GM18868 (cell line): ENCODE data around the gene EEFSEC.
"Not testable (repeated sequence)": the region's sequence is repeated elsewhere in the genome, so short reads cannot be mapped to it uniquely, and the experiment has no call there.

Experiments used
- ATAC-seq: cut with Tn5 transposase; IDR thresholded peaks from one replicate; pipeline ENCODE4 v1.9.1; 2021; ENCODE audit warnings: mild to moderate bottlenecking, moderate library complexity; ENCODE audit not compliant: unreplicated experiment

The EEFSEC gene

DNA sequence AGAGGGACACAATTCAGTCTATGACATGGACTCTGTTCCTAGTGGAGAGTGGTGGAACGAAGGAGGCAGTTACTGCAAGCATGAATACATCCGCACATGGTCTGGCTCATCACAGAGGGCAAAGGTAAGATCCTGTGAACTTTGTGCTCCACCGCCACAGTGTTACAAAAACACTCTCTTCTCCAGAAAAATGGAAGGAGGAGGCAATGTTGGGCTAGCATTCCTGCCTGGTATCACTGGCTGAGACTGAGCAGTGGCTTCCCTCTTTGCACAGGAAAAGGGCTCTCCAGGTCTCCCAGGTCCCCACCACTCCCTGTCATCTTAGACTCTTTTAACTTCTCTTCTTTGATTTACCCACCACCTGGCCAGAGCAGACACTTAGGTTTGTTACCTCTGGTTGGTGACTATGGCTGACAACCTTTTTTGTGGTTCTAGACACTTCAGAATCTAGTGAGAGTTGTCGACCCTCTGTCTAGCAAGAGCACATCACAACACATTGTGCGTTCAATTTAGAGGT is 1.5 kb upstream of the EEFSEC start:
- no peak for ATAC-seq

DNA sequence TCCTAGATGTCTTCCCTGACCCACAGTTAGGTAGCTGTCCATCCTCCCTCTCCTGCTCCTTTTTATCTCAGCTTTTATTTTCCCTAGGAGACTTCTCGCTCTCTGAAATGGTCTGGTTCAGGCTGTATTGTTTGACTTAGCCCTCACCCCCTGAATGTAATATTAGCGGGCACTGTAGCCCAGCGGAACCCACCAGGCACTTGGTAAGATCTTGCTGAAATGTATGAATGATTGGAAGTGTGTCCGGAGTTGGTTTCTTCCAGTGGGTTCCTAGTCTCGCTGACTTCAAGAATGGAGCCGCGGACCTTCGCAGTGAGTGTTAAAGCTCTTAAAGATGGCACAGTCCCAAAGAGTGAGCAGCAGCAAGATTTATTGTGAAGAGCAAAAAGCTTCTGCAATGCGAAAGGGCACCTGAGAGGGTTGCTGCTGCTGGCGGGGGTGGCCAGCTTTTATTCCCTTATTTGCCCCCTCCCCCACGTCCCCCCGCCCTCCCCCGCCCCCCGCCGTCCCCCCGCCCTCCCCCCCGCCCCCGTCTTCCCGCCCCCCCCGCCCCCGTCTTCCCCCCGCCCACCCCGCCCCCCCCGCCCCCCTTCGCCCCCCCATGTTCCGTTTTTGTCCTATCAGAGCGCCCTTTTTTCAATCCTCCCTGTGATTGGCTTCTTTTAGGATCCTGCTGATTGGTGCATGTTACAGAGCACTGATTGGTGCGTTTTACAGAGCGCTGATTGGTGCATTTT is 694 bp upstream of the EEFSEC start:
- no peak for ATAC-seq

DNA sequence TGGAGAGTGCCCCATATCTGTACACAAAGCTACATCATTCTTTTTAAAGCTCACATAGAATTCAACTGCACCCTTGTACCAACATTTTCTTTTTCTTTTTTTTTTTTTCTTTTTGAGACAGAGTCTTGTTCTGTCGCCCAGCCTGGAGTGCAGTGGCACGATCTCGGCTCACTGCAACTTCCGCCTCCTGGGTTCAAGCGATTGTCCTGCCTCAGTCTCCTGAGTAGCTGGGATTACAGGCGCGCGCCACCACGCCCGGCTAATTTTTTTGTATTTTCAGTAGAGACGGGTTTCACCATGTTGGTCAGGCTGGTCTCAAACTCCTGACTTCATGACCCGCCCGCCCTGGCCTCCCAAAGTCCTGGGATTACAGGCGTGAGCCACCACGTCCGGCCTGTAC is 1.1 kb downstream of the EEFSEC start:
- not testable (repeated sequence) for ATAC-seq

DNA sequence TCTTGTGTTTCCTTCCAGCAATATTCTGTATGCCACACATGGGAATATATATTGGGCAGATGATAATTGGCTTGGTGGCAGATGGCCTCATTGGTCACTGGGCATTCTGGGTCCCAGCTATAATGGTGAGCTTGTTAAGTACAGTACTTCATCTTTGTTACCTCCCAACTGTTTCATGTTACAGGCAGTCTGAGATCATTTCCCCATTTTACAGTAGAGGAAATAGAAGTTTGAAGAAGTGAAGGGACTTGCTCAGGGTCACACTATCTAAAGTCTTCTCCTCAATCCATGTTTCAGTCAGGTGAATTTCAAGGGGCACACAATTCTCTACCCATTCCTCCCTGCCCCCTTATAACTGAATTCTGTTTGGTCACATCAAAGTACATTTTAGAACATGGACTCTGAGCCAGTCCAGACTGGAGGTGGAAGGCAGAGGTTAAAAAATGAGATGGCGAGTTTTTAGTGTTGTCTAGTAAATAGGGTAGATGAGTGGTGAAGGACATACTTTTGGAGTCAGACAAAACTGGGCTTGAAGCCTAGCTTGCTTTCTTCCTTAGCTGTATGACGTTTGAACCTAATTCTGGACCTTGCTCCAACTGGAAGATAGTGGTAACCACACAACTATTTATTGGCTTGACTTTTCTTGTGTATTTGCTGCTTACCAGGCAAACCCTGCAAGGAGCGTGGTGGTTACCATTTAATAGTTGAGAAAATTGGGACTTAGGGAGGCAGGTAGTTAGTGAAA is 2.5 kb downstream of the EEFSEC start:
- no peak for ATAC-seq

DNA sequence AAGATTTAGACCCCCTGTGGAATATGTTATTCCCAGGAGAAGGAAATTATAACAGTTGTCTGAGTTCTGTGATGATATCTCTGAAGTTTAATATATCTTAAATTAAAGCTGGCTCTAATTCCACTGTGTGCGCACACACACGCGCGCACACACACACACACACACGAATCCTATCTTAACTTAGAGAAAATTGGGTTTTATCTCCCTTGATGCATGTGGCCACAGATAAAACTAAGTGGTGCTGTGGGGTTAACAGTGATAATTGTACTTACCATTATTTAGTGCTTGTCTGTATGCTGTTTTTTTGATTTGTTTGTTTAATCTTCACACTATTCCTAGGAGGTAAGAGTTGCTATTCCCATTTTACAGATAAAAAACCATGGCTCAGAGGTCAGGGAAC is 7.4 kb downstream of the EEFSEC start:
- no peak for ATAC-seq

DNA sequence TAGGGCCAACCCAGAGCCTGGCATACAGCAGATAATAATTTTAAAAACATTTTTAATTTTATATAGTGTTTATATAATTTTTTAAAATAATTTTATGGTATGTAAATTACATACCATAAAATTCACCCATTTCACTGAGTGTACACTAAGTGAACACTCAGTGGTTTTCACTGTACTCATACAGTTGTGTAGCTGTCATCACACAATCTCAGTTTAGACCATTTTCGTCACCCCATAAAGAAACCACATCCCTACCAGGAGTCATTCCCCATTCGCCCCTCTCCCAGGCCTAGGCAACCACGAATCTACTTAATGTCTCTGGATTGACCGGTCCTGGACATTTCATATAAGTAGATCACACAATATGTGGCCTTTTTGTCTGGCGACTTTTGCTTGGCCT is 10.2 kb downstream of the EEFSEC start:
- ATAC-seq, result no peak

DNA sequence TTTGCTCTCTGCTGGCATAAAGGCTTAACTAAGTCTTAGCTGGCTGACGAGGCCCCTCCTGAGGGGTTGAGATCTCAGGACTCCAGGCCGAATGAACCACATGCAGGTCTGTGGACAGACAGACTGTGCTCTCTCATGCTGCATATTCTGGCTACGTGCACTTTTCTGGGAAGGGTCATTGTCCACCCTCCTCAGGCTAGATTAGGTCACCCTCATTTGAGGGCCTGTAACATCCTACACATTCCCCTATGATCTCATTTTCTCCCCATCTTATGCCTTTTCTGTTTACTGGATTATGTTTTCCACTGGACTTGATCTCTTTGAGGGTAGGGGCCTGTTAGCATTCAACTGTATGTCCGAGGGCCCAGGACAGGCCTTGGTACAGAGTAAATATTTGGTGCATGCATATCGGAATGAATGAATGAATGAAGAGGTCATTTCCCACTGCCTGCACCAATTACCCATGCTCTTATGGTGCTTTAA is 13.7 kb downstream of the EEFSEC start:
- no peak for ATAC-seq

DNA sequence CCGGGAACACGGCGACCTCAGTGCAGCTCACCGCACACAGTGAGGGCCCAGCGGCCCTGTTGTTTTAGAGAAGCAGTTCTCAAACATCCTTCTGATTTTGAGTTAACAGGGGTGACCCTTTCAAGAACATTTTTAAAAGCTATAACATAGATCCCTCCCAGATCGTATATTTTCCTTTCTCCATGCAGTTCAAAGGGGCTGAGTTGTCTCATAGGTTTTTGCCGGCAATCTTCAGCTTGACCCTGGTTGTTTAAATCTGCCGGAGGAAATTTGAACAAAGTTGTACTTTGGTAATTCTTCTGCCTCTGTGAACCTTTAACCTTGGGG is 14.3 kb downstream of the EEFSEC start:
- ATAC-seq, result no peak

DNA sequence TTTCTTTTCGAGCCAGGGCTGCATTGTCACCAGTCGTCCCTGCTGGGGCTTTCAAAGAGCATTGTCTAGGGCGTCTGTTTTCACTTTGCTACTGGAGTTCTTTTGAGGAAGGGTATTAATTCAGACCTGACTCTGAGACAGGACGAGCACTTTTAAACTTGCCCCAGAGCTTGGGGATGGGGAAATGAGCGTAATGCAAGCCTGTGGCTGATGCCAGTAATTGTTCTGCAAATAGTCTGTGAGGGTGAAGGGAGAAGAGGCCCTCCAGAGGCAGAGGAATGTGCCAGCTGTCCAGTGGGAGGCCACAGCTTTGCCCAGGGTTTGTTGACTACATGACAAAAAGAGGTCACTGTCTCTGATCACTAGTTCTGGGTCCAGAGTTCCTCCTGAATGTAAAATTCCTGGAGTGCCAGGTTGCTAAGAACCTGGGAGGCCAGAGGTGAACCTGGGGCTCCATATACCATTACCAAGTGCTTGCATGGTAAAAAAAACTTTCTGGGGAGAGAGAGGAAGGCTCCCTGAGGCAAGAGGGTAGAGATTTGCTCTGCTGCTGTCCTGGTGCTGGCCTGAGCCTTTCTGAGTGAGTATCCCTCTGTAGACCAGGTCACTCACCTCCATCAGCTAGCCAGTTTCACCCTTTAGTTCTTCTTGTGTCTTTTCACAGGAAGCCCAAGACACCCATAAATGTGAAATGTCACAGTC is 14.8 kb downstream of the EEFSEC start:
- ATAC-seq, result no peak

DNA sequence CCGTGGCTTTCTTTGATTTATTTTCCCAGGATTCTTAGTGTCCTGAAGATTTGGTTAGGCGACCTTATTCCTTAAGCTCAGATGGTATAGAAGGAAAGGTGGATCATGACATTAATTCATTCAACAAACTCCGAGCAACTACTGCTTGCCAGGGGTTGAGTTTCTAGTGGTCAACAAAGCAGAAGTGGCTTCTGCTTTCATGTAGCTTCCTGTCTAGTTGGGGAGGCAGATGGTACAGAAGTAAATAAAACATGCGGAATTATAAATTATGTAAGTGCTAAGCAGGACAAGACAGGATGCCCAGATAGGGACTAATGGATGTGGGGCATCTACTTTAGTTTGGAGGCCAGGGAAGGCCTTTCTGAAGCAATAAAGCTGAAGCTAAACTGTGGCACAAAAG is 15.6 kb downstream of the EEFSEC start:
- no peak for ATAC-seq

DNA sequence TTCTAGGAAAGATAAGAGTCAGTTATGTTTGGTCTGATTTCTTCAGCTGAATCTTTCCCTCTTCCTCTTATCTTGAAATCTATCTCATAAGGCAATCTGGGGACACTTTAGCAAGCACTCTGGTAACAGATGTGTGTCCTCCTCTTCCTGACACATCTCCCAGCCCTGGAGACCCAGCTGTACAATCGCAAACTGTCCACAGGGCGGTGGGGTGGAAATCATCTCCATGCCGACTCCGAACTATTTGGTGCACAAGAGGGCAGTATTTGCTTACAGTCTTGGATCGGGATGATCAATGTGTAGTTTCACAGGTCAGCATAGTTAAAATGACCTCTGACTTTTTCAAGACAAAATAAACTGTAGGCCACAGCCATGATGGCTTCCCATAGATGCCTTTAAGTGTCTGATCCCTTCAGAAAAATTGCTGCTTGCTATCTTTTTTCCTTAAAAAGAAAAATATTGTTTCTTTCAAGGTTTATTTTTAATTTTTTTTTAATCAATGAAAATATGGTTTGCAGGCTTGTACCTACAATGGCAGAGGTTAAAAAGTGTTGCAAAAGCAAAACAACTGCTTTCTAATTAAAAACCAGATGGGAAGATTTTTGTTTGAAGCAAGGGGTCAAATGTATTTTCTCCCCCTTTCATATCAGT is 17.7 kb downstream of the EEFSEC start:
- ATAC-seq, result no peak

DNA sequence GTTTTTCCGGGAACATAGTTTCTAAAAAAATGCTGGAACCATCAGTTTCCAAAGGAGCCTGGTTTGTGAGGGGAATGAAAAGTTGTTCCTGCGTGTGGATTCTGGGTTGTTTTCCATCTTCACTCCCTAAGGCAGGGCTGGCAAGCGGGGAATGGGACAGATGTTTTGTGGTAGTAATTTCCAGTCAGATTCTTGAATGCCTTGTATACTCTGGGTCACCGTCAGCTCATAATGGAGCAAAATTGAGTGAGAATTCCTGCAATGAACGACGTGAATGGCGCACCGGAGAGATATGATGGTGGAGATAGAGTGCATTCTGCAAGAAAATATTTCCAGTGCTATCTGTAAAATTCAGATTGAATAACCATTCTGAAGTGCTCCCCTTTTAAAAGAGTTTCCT is 19.9 kb downstream of the EEFSEC start:
- ATAC-seq, result no peak

DNA sequence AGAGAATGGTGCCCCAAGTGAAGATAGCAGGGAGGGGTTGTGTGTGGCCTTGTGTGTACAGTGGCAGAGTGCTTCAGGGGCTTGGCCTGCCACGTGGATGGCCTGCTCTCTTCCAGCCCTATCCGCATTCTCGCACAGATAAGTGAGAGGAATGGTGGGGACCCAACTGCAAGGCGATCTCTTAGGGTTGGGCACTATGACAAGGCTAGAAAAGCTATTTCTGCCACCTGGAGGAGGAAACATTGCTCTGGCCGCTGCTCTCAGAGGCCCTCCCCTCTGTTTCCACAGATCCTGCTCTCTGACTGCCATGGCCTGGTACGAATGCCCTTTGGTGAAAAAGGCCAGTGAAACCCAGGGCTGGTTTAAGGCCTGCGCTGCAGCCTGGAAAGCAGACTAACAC is 20.6 kb downstream of the EEFSEC start:
- ATAC-seq, result no peak

DNA sequence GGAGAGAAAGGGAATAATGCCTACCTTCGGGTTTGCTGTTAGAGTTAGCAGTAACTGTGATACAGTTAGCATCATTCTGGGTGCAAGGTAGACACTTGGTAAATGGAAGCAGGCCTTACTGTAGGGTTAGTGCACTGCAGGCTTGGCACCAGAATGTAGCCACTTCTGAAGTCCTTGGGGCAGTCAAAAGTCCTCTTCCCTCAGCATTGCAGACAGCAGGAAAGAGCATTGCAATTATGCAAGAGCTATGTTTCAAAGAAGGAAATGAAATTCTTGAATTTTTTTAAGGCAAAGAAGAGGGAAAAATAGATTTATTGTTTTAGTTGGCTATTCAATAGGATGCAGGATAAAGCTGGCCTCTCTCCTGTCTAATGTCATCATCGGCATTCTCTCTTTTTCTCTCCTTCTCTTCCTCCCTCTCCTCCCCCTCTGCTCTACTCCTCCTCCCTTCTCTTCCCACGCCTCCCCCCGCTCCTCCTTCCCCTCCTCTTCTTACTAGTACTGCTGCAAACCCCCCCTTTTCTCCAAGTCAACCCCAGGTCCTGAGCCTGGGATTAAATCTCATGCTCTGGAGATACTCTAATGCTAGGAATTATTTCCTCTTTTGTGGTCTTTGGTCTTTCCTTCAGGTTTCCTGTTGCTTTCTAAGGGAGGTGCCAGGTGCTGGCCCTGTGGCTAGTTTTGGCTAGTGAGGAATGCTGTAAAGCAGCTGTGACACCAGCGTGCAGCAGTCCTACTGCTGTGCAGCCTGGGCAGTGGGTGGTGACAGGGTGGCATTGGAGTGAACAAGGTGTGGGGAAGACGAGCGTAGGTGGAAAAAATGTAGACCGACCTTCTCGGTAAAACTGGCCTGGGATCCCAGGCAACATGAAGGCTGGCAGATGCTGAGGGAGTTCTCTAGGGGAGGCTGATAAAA is 21.7 kb downstream of the EEFSEC start:
- ATAC-seq, result no peak

DNA sequence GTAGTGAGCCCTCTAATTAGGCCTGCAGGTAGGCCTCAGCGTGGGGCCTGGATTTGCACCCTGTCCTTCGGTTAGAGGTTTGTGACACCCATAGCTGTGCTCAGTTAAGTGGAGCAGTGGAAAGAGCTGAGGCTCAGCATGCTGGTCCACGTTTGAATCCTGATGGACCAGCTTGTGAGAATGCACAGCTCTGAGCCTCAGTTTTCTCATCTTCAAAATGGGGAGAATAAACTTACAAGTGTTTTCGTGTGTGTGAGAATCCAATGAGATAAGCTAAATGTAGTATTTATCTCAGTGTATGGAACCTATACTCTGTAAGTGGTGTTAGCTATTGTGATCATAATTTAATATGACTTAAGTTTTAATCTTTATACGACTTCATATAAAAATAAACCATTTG is 22.5 kb downstream of the EEFSEC start:
- no peak for ATAC-seq

DNA sequence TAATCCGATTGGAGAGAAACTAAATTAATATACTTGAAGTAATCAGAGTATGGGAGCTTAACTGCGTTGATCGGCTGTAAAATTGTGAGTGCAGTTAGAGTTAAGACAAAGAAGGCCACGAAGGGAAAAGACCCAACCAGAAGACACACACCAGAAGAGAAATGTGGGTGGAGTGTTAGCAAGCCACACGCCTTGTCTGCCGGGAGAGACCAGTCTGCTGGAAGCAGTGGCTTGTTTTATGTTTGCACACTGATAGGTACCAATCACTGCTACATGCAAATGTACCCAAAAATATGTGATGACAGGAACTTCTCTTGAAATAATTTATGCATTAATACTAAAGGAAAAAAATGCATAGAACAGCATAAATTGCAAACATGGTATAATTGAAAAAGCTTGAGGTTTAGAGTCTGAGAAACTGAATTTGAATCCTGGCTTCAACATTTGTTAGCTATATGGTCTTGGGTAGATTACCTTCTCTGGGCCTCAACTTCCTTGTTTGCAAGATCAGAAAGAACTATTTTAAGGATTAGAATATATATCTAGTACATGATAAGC is 23.1 kb downstream of the EEFSEC start:
- no peak for ATAC-seq

DNA sequence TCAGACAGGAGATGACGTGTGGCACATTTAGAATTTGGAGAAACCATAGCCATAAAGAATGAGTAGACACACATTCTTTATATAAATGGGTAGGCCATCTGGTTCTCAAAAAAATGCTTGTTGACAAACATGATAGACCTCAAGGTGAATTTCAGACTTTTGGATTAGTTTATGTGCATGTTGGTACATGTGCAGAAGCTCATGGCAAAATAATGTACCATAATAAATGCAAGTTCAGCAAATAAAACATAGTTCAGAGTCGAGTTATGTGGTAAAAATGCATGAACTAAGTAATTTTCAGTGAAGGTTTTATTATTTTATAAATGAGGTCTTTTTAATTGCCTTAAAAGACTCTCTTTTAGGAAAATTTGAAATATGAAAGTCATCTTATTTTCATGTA is 24.6 kb downstream of the EEFSEC start:
- ATAC-seq, result no peak

DNA sequence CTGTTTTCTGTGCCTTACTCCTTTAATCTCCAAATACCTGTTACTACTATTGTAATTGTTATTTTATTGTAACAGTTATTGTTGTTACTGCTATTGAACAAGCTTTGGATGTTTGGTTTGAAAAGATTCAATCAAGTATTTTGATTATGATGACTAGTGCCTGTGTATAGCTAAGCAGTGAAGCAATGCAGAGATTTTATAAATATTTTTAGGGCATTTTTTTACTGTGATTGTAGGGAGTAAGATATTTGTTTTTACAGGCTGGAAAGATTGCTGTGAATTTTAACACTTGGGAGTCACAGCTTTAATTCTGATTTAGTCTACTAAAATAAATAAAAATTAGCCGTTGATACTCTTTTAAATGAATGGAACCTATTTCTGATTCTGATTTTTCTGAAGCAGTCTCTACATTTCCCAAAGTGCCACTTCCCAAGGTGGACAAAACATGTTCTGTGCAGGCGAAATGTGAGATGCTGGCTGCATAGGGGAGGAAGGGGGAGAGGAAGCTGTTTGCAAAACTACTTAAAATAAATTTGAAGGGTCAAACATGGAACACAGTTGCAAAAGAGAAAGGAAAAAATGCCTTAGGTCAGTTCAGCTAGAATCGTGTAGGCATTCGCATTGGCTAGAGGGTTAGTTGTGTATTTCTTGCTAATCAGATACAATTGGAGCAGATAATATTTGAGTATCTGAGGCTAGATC is 25.7 kb downstream of the EEFSEC start:
- ATAC-seq, result no peak

DNA sequence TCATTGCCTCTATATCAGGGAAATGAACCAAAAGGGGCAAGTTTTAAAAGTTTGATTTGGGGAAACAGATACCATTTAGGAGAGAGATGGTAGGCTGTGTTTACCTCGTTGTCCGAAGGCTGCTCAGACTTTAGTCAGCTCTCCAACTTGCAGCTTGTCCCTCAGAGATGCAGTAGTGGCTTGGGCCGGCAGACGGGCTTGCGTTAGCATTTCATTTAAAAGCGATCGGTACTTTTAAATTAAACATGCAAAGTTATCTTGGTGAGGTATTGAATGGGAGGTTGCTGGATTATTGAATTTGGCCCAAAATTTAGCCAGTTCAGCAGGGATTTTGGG is 26.2 kb downstream of the EEFSEC start:
- no peak for ATAC-seq
